BE2C (cell line): Measurements from ENCODE around the gene TENM4.

Source experiments
- DNase-seq: peaks from one replicate; pipeline ENCODE4 v3.0.0-alpha.2; 2020
- H3K27me3 ChIP-seq: fragments of 250-450 bp; sonication (Bioruptor Pico); 2 replicates; pipeline ENCODE4 v1.5.1; 2020; ENCODE audit warnings: mild to moderate bottlenecking
- H3K36me3 ChIP-seq: fragments of 250-450 bp; sonication (Bioruptor Pico); 2 replicates; pipeline ENCODE4 v1.5.1; 2020; ENCODE audit warnings: mild to moderate bottlenecking
- H3K4me1 ChIP-seq: fragments of 250-450 bp; sonication (Bioruptor Pico); 2 replicates; pipeline ENCODE4 v1.5.1; 2020
- H3K4me3 ChIP-seq: 2 replicates; pipeline ENCODE4 v1.5.1; 2011; ENCODE audit warnings: low read depth, low read length
- H3K9me3 ChIP-seq: fragments of 250-450 bp; sonication (Bioruptor Pico); 2 replicates; pipeline ENCODE4 v1.5.1; 2020
- CTCF ChIP-seq: IDR thresholded peaks from 2 replicates; pipeline ENCODE4 v1.5.1; 2012; ENCODE audit warnings: mild to moderate bottlenecking, low read depth, low read length

TENM4 gene

GRCh38 chr11:79018371-79018849 lies 422.4 kb downstream of the TENM4 start:
- no peak for TF ChIP-seq CTCF
- DNase-seq: peak; percentile 86
- no peak overlapping the region for H3K4me3 ChIP-seq

GRCh38 chr11:79017811-79018210 lies 423.0 kb downstream of the TENM4 start:
- Histone ChIP-seq H3K4me3 (no peak overlapping the region), H3K36me3 (no peaks in the 10 kb centered on the region), H3K27me3 (no peaks in the 10 kb centered on the region), H3K4me1 (peaks cover 57% of the 10 kb centered on the region), H3K9me3 (no peaks in the 10 kb centered on the region)
- no peak for DNase-seq
- no peak for TF ChIP-seq CTCF

More at GRCh38 chr11:79018371-79018849, 422.4 kb downstream of the TENM4 start:
- peaks cover 55% of the 10 kb centered on the region for H3K4me1 ChIP-seq
- H3K9me3 ChIP-seq: no peaks in the 10 kb centered on the region
- H3K36me3 ChIP-seq: no peaks in the 10 kb centered on the region
- no peaks in the 10 kb centered on the region for H3K27me3 ChIP-seq

GRCh38 chr11:79013509-79013908 lies 427.3 kb downstream of the TENM4 start:
- Histone ChIP-seq H3K36me3 (no peaks in the 10 kb centered on the region), H3K4me3 (no peak overlapping the region), H3K9me3 (peaks cover 6% of the 10 kb centered on the region), H3K27me3 (no peaks in the 10 kb centered on the region), H3K4me1 (peaks cover 38% of the 10 kb centered on the region)
- no peak for TF ChIP-seq CTCF
- DNase-seq: no peak

GRCh38 chr11:79011357-79011756 lies 429.5 kb downstream of the TENM4 start:
- H3K4me3 ChIP-seq: no peak overlapping the region
- no peaks in the 10 kb centered on the region for H3K27me3 ChIP-seq
- no peaks in the 10 kb centered on the region for H3K36me3 ChIP-seq
- DNase-seq: no peak
- H3K9me3 ChIP-seq: peaks cover 6% of the 10 kb centered on the region
- TF ChIP-seq CTCF: no peak
- H3K4me1 ChIP-seq: peaks cover 24% of the 10 kb centered on the region

- Histone ChIP-seq H3K9me3 (peaks cover 8% of the 10 kb centered on the region), H3K27me3 (no peaks in the 10 kb centered on the region), H3K36me3 (no peaks in the 10 kb centered on the region), H3K4me3 (no peak overlapping the region), H3K4me1 (no peaks in the 10 kb centered on the region)
- TF ChIP-seq CTCF: no peak
- no peak for DNase-seq
These were observed 432.9 kb downstream of the TENM4 start for GRCh38 chr11:79007771-79008402.

GRCh38 chr11:79006854-79007253 lies 434.0 kb downstream of the TENM4 start:
- no peak overlapping the region for H3K4me3 ChIP-seq
- TF ChIP-seq CTCF: no peak
- H3K36me3 ChIP-seq: no peaks in the 10 kb centered on the region
- no peaks in the 10 kb centered on the region for H3K4me1 ChIP-seq
- no peak for DNase-seq
- H3K9me3 ChIP-seq: peaks cover 8% of the 10 kb centered on the region
- H3K27me3 ChIP-seq: no peaks in the 10 kb centered on the region
